Fibroblast of skin of left quadriceps (primary cell): ENCODE measurements around the gene DYNLL2.
"Not testable (repeated sequence)": the region's sequence is repeated elsewhere in the genome, so short reads cannot be mapped to it uniquely, and the experiment has no call there.

Experiments
- DNase-seq, 2 experiments: peaks; one replicate each; pipeline ENCODE4 v3.0.0-alpha.2; 2013; ENCODE audit warnings: low read depth in 2 of 2

The DYNLL2 gene

GRCh38 chr17:58072862-58073261 is 10.4 kb upstream of the DYNLL2 start:
- DNase-seq: no peak

GRCh38 chr17:58073266-58073665 is 10.0 kb upstream of the DYNLL2 start:
- DNase-seq: not testable (repeated sequence)

- not testable (repeated sequence) for DNase-seq
Measured at GRCh38 chr17:58074406-58074805, 8.8 kb upstream of the DYNLL2 start.

GRCh38 chr17:58079300-58080033 is 3.8 kb upstream of the DYNLL2 start:
- DNase-seq: no peak

GRCh38 chr17:58081646-58082340 is 1.4 kb upstream of the DYNLL2 start:
- DNase-seq: no peak

GRCh38 chr17:58082341-58082869 is 814 bp upstream of the DYNLL2 start:
- no peak for DNase-seq

GRCh38 chr17:58083491-58084316 is 485 bp downstream of the DYNLL2 start:
- DNase-seq: no peak

- DNase-seq: no peak
Measured at GRCh38 chr17:58084317-58084981, 1.2 kb downstream of the DYNLL2 start.

- DNase-seq: no peak
Measured at GRCh38 chr17:58085039-58085715, 2.0 kb downstream of the DYNLL2 start.

GRCh38 chr17:58086953-58087352 is 3.7 kb downstream of the DYNLL2 start:
- DNase-seq: no peak

- DNase-seq: no peak
Measured at GRCh38 chr17:58088624-58089023, 5.4 kb downstream of the DYNLL2 start.

GRCh38 chr17:58089111-58089510 is 5.9 kb downstream of the DYNLL2 start:
- DNase-seq: no peak

- DNase-seq: no peak
Measured at GRCh38 chr17:58091024-58091567, 7.9 kb downstream of the DYNLL2 start.

GRCh38 chr17:58092101-58092796 is 9.0 kb downstream of the DYNLL2 start:
- no peak for DNase-seq

- DNase-seq: no peak
Measured at GRCh38 chr17:58092797-58093385, 9.7 kb downstream of the DYNLL2 start.

GRCh38 chr17:58094118-58094517 is 10.9 kb downstream of the DYNLL2 start:
- no peak for DNase-seq

GRCh38 chr17:58096892-58097291 is 13.7 kb downstream of the DYNLL2 start:
- no peak for DNase-seq

- DNase-seq: no peak
Measured at GRCh38 chr17:58097384-58098088, 14.3 kb downstream of the DYNLL2 start.

- DNase-seq: no peak
Measured at GRCh38 chr17:58100506-58100905, 17.3 kb downstream of the DYNLL2 start.
